ENCODE data around the gene TMEM154.
"Not testable (repeated sequence)": the region's sequence is repeated elsewhere in the genome, so short reads cannot be mapped to it uniquely, and the experiment has no call there.

TMEM154 gene

GRCh38 chr4:152674359-152674758, 5.4 kb downstream of the TMEM154 start:
- DNase-seq = no peak
- in situ Hi-C loops (cut with HindIII; ENCODE audit: low pct_ligation_motif_present, low pct_unique_long_range_greater_than_20kb, low sequenced_read_pairs) = no loop called here

GRCh38 chr4:152673489-152673888, 6.3 kb downstream of the TMEM154 start:
- in situ Hi-C loops (cut with HindIII; ENCODE audit: low pct_ligation_motif_present, low pct_unique_long_range_greater_than_20kb, low sequenced_read_pairs) = no loop called here

GRCh38 chr4:152672206-152673092, 7.3 kb downstream of the TMEM154 start:
- DNase-seq = no peak
- in situ Hi-C loops (cut with HindIII; ENCODE audit: low pct_ligation_motif_present, low pct_unique_long_range_greater_than_20kb, low sequenced_read_pairs) = no loop called here

More at GRCh38 chr4:152673489-152673888, 6.3 kb downstream of the TMEM154 start:
- no peak for DNase-seq

GRCh38 chr4:152668338-152668964, 11.3 kb downstream of the TMEM154 start:
- no peak for DNase-seq
- in situ Hi-C loops (cut with HindIII; ENCODE audit: low pct_ligation_motif_present, low pct_unique_long_range_greater_than_20kb, low sequenced_read_pairs) = no loop called here

- in situ Hi-C loops (cut with HindIII; ENCODE audit: low pct_ligation_motif_present, low pct_unique_long_range_greater_than_20kb, low sequenced_read_pairs) = no loop called here
These were observed 12.0 kb downstream of the TMEM154 start for GRCh38 chr4:152667781-152668180.

GRCh38 chr4:152666946-152667345, 12.9 kb downstream of the TMEM154 start:
- in situ Hi-C loops (cut with HindIII; ENCODE audit: low pct_ligation_motif_present, low pct_unique_long_range_greater_than_20kb, low sequenced_read_pairs) = no loop called here
- no peak for DNase-seq

More at GRCh38 chr4:152667781-152668180, 12.0 kb downstream of the TMEM154 start:
- DNase-seq = no peak

- DNase-seq = no peak
- in situ Hi-C loops (cut with HindIII; ENCODE audit: low pct_ligation_motif_present, low pct_unique_long_range_greater_than_20kb, low sequenced_read_pairs) = no loop called here
These were observed 14.0 kb downstream of the TMEM154 start for GRCh38 chr4:152665691-152666395.

GRCh38 chr4:152664067-152664378, 15.8 kb downstream of the TMEM154 start:
- in situ Hi-C loops (cut with HindIII; ENCODE audit: low pct_ligation_motif_present, low pct_unique_long_range_greater_than_20kb, low sequenced_read_pairs); DNase-seq: not testable (repeated sequence)

GRCh38 chr4:152663203-152664066, 16.4 kb downstream of the TMEM154 start:
- DNase-seq = no peak
- in situ Hi-C loops (cut with HindIII; ENCODE audit: low pct_ligation_motif_present, low pct_unique_long_range_greater_than_20kb, low sequenced_read_pairs) = no loop called here

GRCh38 chr4:152661649-152662048, 18.1 kb downstream of the TMEM154 start:
- in situ Hi-C loops (cut with HindIII; ENCODE audit: low pct_ligation_motif_present, low pct_unique_long_range_greater_than_20kb, low sequenced_read_pairs) = no loop called here
- DNase-seq = no peak

GRCh38 chr4:152660526-152660925, 19.3 kb downstream of the TMEM154 start:
- in situ Hi-C loops (cut with HindIII; ENCODE audit: low pct_ligation_motif_present, low pct_unique_long_range_greater_than_20kb, low sequenced_read_pairs) = no loop called here
- no peak for DNase-seq

- in situ Hi-C loops (cut with HindIII; ENCODE audit: low pct_ligation_motif_present, low pct_unique_long_range_greater_than_20kb, low sequenced_read_pairs) = no loop called here
- no peak for DNase-seq
These were observed 20.0 kb downstream of the TMEM154 start for GRCh38 chr4:152659806-152660205.

- in situ Hi-C loops (cut with HindIII; ENCODE audit: low pct_ligation_motif_present, low pct_unique_long_range_greater_than_20kb, low sequenced_read_pairs) = no loop called here
These were observed 22.1 kb downstream of the TMEM154 start for GRCh38 chr4:152657657-152658056.

GRCh38 chr4:152655272-152656129, 24.3 kb downstream of the TMEM154 start:
- DNase-seq = no peak
- in situ Hi-C loops (cut with HindIII; ENCODE audit: low pct_ligation_motif_present, low pct_unique_long_range_greater_than_20kb, low sequenced_read_pairs) = no loop called here

More at GRCh38 chr4:152657657-152658056, 22.1 kb downstream of the TMEM154 start:
- DNase-seq = no peak

GRCh38 chr4:152652102-152652501, 27.7 kb downstream of the TMEM154 start:
- in situ Hi-C loops (cut with HindIII; ENCODE audit: low pct_ligation_motif_present, low pct_unique_long_range_greater_than_20kb, low sequenced_read_pairs) = no loop called here

GRCh38 chr4:152651473-152652060, 28.2 kb downstream of the TMEM154 start:
- in situ Hi-C loops (cut with HindIII; ENCODE audit: low pct_ligation_motif_present, low pct_unique_long_range_greater_than_20kb, low sequenced_read_pairs) = no loop called here
- no peak for DNase-seq

More at GRCh38 chr4:152652102-152652501, 27.7 kb downstream of the TMEM154 start:
- DNase-seq = no peak

- DNase-seq = no peak
- in situ Hi-C loops (cut with HindIII; ENCODE audit: low pct_ligation_motif_present, low pct_unique_long_range_greater_than_20kb, low sequenced_read_pairs) = no loop called here
These were observed 33.6 kb downstream of the TMEM154 start for GRCh38 chr4:152646221-152646620.
